ENCODE measurements around the gene TAC1. TPM values are rescaled to one million over a fixed set of nuclear protein-coding genes. Genes with fewer than 3 reads are reported as not detected.

TAC1 gene
- total and polyA plus RNA-seq, 12 donors: 0.06 TPM; not detected in 11

GRCh38 chr7:97734255-97734654, 2.4 kb downstream of the TAC1 start:
- Histone ChIP-seq H3K4me3 (no peak overlapping the region), H3K9me3 (no peaks in the 10 kb centered on the region), H3K36me3 (no peaks in the 10 kb centered on the region), H3K4me1 (peaks cover 0 to 24% (median 10%) of the 10 kb centered on the region in 9 donors), H3K27me3 (peaks cover 12 to 99% (median 75%) of the 10 kb centered on the region in 7 donors), H3K27ac (no peak overlapping the region)
- ATAC-seq: no peak
- intact Hi-C loops (cut with DNase I): no loop called here
- no peak for DNase-seq
- no peak for TF ChIP-seq CTCF (IDR thresholded peaks at IDR 0.05)
- 41 to 49% methylated on average over 2 of the region's 2 CpGs for WGBS, 2 donors

GRCh38 chr7:97735075-97735474, 3.2 kb downstream of the TAC1 start:
- intact Hi-C loops (cut with DNase I): no loop called here
- DNase-seq (no peak), ATAC-seq (no peak)
- TF ChIP-seq CTCF (IDR thresholded peaks at IDR 0.05): no peak
- peaks cover 12 to 91% (median 67%) of the 10 kb centered on the region in 7 donors for H3K27me3 ChIP-seq
- H3K9me3 ChIP-seq: no peaks in the 10 kb centered on the region
- 69 to 75% methylated on average over 3 of the region's 3 CpGs for WGBS, 2 donors
- H3K27ac ChIP-seq: no peak overlapping the region
- H3K4me3 ChIP-seq: no peak overlapping the region
- no peaks in the 10 kb centered on the region for H3K36me3 ChIP-seq
- H3K4me1 ChIP-seq: peaks cover 0 to 24% (median 10%) of the 10 kb centered on the region in 9 donors

GRCh38 chr7:97748482-97748881, 16.6 kb downstream of the TAC1 start:
- no peak for ATAC-seq
- no peaks in the 10 kb centered on the region for H3K27me3 ChIP-seq
- intact Hi-C loops (cut with DNase I): no loop called here
- no peak for TF ChIP-seq CTCF (IDR thresholded peaks at IDR 0.05)
- H3K9me3 ChIP-seq: no peaks in the 10 kb centered on the region
- H3K4me1 ChIP-seq: no peaks in the 10 kb centered on the region
- no peak overlapping the region for H3K27ac ChIP-seq
- no peak overlapping the region for H3K4me3 ChIP-seq
- no peak for DNase-seq
- H3K36me3 ChIP-seq: no peaks in the 10 kb centered on the region

- Histone ChIP-seq H3K9me3 (no peaks in the 10 kb centered on the region), H3K27me3 (no peaks in the 10 kb centered on the region), H3K4me3 (no peak overlapping the region), H3K4me1 (no peaks in the 10 kb centered on the region), H3K27ac (no peak overlapping the region), H3K36me3 (no peaks in the 10 kb centered on the region)
- intact Hi-C loops (cut with DNase I): no loop called here
- DNase-seq: no peak
- ATAC-seq: no peak
- TF ChIP-seq CTCF (IDR thresholded peaks at IDR 0.05): no peak
- 60 to 68% methylated on average over 2 of the region's 2 CpGs for WGBS, 2 donors
Observed at GRCh38 chr7:97751566-97751965, 19.7 kb downstream of the TAC1 start.

GRCh38 chr7:97752215-97752614, 20.3 kb downstream of the TAC1 start:
- H3K9me3 ChIP-seq: no peaks in the 10 kb centered on the region
- H3K27ac ChIP-seq: no peak overlapping the region
- ATAC-seq (no peak), DNase-seq (no peak)
- 58 to 74% methylated on average over 1 of the region's 1 CpG for WGBS, 2 donors
- H3K4me3 ChIP-seq: no peak overlapping the region
- H3K36me3 ChIP-seq: no peaks in the 10 kb centered on the region
- H3K4me1 ChIP-seq: no peaks in the 10 kb centered on the region
- H3K27me3 ChIP-seq: no peaks in the 10 kb centered on the region
- intact Hi-C loops (cut with DNase I): no loop called here
- no peak for TF ChIP-seq CTCF (IDR thresholded peaks at IDR 0.05)
